Adrenal gland (tissue), 5 donors: Measurements from ENCODE around the gene OPN1MW3.
"Not testable (repeated sequence)": the region's sequence is repeated elsewhere in the genome, so short reads cannot be mapped to it uniquely, and the experiment has no call there.

ENCODE experiments used
- CTCF ChIP-seq, 6 experiments: fragments of 450-650 bp in 4 of 6; fragments of 200-600 bp in 2 of 6; sonication (generic) in 1 of 6; IDR thresholded peaks; 1 replicate in 5 of 6; 2 replicates in 1 of 6; pipeline versions ENCODE4 v1.5.1 to v1.8.0; 2016 to 2021; ENCODE audit warnings: antibody characterized with exemption in 6 of 6, mild to moderate bottlenecking in 2 of 6, moderate library complexity in 1 of 6
- POLR2A ChIP-seq, 2 donors: fragments of 450-650 bp; IDR thresholded peaks; one replicate each; pipeline ENCODE4 v1.6.1; 2017; ENCODE audit warnings: antibody characterized with exemption in 2 of 2, mild to moderate bottlenecking in 2 of 2, moderate library complexity in 1 of 2
- donor health status: DM: no; HTN: no; CAD: no.

- not testable (repeated sequence) for TF ChIP-seq CTCF, POLR2A (IDR thresholded peaks at IDR 0.05)
Measured at GRCh38 chrX:154286406-154286805, 29.0 kb downstream of the OPN1MW3 start.
